Limb (tissue), 2 donors: ENCODE data around the gene CTBP2.

Source experiments
- DNase-seq, 2 donors: peaks; one replicate each; pipeline ENCODE4 v3.0.0-alpha.2; 2016; ENCODE audit errors: extremely low spot score in 2 of 2

Gene CTBP2

GRCh38 chr10:125159932-125160855, at the start of gene CTBP2:
TSS of gene CTBP2 (minus strand) at chr10:125160563.
- DNase-seq, result peak; percentile 57 to 87

DNA sequence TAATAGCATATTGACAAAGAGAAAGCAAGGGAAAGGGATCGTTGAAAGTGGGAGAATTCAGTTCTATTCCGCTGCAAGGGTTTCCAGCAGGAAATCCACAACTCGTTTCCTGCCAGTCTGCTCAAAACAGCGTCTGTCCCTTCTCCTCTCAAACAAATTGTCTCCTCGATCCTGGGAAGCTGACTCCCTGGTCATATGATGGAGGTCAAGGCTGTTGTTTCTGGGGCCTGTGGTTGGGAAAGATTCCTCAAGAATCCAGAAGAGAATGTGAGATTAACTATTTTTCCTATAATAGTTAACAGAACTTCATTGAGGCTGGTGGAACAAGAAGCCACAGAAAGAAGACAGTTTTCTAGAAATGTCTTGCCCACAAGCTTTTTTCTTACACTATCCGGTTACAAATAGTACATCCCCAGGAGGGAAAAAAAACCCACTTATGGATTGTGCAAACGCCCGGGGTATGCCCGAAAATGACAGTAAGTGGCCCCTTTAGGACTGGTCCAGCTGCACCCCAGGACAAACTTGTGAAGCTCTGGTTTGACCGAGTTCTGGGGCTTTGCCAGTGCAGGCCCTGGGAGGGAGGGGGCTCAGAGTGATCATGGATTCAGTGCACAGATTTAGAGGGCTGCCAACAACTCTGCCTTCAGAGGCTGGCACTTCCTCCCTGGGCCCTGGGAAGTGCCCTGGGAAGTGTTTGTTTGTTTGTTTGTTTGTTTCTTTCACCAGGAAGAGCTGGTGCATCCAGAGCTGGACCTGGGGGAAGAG, 49.4 kb upstream of the CTBP2 start:
- DNase-seq, result peak; percentile 1 to 35

DNA sequence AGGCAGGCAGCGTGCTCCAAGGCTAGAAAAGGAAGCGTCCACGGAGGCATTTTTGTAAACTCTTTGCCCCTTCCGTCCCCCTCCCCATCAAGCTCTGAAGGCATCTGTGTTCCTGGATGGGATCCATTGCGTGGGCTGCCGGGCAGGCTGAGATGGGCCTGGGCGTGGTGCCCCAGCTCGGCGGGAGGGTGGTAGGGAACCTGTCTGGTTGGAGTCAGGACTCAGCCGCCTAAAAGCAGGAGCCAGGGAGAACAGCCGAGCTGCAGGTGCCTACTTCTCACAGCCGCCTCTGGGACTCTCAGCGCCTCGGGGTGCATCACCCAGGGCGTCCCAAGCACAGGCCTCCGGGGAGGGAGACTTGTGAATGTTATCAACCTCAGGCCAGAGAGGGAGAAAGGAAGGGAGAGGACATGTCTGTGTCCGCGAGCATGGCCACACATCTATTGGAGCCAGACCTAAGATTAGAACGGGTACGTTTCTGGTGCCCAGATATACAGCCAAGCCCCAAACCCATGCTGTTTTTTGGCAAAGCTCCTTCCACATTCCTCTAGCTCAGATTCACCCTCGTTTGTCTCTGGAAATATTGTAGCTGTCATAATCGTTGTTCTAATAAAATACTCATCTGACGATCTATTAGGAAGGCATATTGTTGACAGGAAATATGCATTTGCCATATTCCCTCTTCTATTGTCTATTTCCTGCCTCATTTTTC, 48.6 kb upstream of the CTBP2 start:
- no peak for DNase-seq

DNA sequence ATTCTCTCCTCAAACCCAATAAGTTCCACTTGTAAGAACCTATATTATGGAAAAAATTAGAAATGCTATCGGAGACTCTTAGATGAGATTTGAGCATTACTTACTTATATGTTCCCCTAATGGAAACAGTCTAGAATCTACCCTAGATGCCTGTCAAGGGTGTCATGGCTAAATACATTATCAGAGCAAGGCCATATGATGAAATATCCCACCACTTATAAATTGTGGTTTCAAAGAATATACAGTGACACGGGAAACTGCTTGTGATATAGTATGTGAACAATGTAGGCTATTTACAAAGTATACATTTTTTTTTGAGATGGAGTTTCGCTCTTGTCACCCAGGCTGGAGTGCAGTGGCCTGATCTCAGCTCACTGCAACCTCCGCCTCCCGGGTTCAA, 46.3 kb upstream of the CTBP2 start:
- no peak for DNase-seq

- DNase-seq, result no peak
Observed at GRCh38 chr10:125205431-125205830, 45.1 kb upstream of the CTBP2 start.

GRCh38 chr10:125204400-125204799, 44.0 kb upstream of the CTBP2 start:
- DNase-seq, result no peak

DNA sequence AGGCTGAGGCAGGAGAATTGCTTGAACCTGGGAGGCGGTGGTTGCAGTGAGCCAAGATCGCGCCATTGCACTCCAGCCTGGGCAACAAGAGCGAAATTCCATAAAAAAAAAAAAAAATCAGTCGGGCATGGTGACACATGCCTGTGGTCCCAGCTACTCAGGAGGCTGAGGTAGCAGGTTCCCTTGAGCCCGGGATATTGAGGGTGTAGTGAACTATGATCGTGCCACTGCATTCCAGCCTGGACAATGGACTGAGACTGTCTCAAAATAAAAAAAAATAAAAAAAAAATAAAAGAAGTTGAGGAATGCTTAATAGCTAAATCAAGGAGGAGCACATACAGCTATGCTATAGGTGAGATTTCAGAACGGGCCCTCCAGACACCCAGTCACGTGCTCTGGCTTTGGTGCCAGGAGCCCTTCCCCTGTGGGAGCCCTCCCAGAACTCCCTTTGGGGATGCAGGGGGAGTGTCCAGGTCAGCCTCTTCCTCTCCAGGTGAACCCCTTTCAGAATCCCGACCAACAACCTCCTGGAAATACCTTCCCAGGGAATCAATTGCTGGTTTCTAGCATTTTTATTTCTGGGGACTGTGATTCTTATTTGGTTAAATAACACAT, 42.9 kb upstream of the CTBP2 start:
- no peak for DNase-seq

DNA sequence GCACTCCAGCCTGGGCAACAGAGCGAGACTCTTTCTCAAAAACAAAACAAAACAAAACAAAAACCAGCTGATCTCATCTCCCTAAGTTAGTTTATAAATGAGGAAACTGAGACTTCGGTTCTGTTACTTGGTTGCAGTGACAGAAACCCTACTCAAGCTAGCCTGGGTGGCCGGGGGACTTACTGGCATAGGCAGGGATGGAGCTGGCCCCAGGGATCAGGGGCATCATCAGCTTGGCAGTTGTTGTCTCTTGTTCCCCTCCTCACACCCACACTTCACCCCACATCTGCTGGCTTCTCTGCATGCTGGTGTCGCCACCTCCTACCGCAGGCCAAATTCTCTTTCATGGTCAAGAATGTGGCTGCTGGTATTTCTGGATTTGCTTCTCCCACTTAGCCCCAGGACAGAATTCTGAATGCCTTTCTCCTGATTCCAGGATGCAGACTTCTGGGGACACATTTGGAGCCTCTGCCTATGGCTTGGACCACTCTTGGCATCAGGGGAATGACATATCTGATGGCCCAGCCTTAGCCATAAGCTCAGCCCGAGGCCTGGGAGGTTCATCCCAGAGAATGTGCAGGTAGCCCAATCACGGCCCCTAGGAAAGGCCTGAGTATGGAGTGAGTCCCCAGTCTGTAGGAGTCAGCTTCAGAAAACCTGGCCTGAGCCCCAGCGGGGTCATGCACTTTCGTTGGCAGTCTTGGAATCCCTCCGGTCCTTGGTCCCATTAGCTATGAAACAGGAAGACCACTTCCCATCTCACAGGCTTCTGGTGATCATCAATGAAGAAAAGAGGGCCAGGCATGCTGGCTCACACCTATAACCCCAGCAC, 41.6 kb upstream of the CTBP2 start:
- no peak for DNase-seq

DNA sequence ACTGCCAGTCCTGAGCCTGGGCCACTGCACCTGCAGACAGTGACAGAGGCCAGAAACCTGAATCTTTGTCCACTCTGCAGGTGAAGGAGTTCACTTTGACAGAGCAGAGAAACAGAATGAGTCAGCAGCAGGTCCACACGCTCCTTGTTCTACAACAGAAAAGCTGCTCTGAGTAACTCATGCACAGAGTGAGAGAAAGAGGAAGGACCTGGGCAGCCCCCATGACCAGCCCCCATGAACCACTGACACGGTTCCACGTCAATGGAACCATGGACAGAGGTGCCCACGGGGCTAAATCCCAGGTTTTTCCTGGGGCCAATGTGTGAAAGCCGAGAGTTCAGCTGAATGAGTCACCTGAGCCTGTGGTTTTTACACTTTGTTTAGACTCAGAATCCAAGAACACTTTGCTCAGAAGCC, 40.8 kb upstream of the CTBP2 start:
- DNase-seq, result no peak

DNA sequence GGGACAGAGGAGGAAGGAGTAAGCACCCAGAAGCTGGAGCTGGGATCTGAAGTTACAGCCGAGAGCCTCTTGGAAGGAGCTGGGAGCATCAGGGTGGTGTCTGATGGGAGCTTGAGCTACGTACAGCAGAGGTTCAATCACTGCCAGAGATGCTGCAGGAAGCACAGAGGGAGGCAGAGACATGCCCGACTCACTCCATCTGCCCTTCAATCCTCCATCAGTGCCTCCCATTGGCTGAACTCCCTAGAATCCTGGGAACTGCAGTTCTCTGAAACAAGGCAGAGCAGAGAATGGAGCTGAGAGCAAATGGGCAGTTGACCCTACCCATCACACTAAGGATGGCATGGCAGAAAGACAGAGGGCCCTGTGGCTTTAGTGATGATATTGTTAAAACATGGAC, 40.0 kb upstream of the CTBP2 start:
- no peak for DNase-seq

- DNase-seq, result no peak
Observed at GRCh38 chr10:125199270-125199669, 38.9 kb upstream of the CTBP2 start.

DNA sequence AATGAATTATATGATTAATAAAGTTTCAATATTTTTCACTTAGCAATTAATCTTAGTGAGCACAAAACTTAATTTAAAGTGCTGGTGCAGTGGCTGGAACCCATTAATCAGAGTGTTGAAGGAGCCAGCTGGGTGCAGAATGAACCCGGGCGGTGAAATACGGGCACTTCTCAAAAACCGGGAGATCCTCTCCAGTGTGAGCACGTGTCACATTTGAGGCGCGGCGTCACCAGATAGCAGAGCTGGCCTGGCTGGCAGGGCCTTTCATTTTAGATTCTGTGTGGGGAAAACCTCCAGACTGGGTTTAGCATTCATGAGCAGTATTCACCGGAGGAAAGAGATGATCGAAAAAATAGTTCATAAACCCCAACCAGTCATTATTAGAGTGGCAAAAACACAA, 34.5 kb upstream of the CTBP2 start:
- DNase-seq, result no peak

- DNase-seq, result no peak
Observed at GRCh38 chr10:125193306-125193877, 33.0 kb upstream of the CTBP2 start.

DNA sequence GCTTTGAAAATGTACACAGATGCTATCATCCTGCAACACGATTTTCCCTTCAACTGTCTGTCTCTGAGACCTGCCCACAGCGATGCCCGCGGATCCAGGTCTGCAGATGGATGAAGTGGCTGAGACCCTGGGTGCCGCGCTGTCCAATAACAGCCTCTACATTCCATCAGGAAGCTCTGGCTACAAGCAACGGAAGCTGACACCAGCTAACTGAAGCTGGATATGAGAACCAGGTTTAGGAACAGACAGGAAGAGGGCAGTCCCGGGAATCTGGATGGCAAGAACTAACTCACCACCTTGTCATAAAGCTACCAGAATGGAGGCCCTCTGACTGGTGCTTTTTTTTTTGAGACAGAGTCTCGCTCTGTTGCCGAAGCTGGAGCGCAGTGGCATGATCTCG, 32.3 kb upstream of the CTBP2 start:
- DNase-seq, result no peak

- DNase-seq, result no peak
Observed at GRCh38 chr10:125192005-125192404, 31.6 kb upstream of the CTBP2 start.

DNA sequence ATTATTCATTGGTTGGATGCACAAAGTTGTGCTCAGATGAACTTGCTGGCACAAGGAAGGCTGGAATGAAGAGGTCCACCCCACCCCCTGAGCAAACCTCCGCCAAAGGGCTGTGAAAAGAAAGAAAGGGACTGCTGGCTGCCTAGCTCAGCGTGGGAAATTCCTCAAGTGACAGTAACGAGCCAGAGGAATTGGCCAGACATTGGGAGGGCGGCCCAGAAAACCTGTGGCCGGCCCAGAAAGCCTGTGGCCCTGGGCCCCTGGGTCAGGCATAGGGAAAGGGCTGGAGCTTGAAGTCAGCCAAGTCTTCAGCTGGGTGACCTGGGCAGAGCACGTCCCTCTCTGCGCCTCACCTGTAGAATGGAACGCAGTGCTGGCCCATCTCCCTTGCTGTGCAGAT, 30.6 kb upstream of the CTBP2 start:
- DNase-seq, result no peak

DNA sequence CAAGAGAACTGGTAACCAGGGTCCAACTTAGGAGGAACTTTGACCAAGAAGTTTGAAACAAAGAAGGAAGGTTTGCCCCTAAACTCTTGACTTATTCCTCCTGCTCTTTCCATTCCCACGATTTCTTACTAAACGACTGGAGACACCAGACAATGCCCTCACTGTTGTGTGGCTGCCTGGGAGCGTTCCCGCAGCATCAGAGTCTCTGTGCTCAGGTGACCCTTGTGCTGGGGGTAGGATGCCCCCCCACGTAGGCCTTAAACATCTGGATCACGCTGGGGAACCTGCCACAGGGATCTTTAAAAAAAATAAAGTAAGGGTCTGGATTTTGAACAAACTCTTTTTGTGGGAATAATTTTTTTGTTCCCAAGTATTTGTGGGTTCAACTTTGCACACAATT, 30.1 kb upstream of the CTBP2 start:
- no peak for DNase-seq

DNA sequence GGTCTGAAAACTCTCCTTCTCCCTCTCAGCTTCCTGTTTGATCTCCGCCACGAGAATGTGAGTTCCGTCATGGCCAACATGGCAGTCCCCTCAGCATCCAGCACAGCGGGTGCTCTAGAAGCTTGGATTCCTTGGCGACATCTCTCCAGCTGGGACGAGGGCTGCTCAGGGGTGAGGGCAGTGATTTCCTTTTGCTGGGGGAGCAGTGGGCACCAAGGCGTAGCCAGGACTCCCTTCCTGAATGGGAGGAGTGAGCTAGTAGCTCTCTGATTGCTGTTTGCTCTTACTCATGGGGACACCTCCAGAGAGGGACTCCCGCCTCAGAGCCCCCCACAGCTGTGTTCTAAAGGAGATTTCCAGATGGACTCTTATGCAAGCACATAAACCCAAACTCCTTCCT, 28.8 kb upstream of the CTBP2 start:
- DNase-seq, result no peak

- DNase-seq, result no peak
Observed at GRCh38 chr10:125187238-125188194, 27.2 kb upstream of the CTBP2 start.
